K562 (cell line): ENCODE data around the gene HPCAL1. TPM values are rescaled to one million over a fixed set of nuclear protein-coding genes. Genes with fewer than 3 reads are reported as not detected.

ENCODE experiments used
- EP400 ChIP-seq: fragments of 450-650 bp; IDR thresholded peaks from 2 replicates; pipeline ENCODE4 v1.6.1; 2017; ENCODE audit warnings: antibody characterized with exemption, mild to moderate bottlenecking, moderate library complexity
- EWSR1 ChIP-seq: fragments of 450-650 bp; IDR thresholded peaks from 2 replicates; pipeline ENCODE4 v1.6.1; 2018; ENCODE audit warnings: borderline replicate concordance, mild to moderate bottlenecking, low read depth, moderate library complexity; ENCODE audit not compliant: partially characterized antibody
- IRF2 ChIP-seq: sonication (generic); formaldehyde crosslinking; IDR thresholded peaks from 2 replicates; pipeline ENCODE4 v1.8.1; 2022; ENCODE audit warnings: mild to moderate bottlenecking, missing genetic modification reagents
- KAT7 ChIP-seq: sonication (generic); formaldehyde crosslinking; IDR thresholded peaks from 2 replicates; pipeline ENCODE4 v1.8.0; 2022; ENCODE audit warnings: missing genetic modification reagents, mild to moderate bottlenecking, borderline replicate concordance
- KLF16 ChIP-seq: IDR thresholded peaks from 2 replicates; pipeline ENCODE4 v1.6.1; 2016; ENCODE audit warnings: antibody characterized with exemption
- MAZ ChIP-seq, 2 experiments: fragments of 450-650 bp in 1 of 2; sonication (generic) in 1 of 2; formaldehyde crosslinking; IDR thresholded peaks in 1 of 2; conservative IDR thresholded peaks in 1 of 2; 2 replicates each; pipeline versions ENCODE4 v1.4.0 to v1.5.0; 2020; ENCODE audit warnings: mild to moderate bottlenecking in 1 of 2, missing genetic modification reagents in 1 of 2
- NCOR1 ChIP-seq: fragments of 450-650 bp; IDR thresholded peaks from 2 replicates; pipeline ENCODE4 v1.6.1; 2016; ENCODE audit warnings: mild to moderate bottlenecking, moderate library complexity
- NFYB ChIP-seq: IDR thresholded peaks from 2 replicates; pipeline ENCODE4 v1.6.1; 2011; ENCODE audit warnings: mild to moderate bottlenecking, moderate library complexity; ENCODE audit not compliant: insufficient read length; ENCODE audit errors: extremely low read depth
- NRF1 ChIP-seq, 2 experiments: fragments of 450-650 bp; IDR thresholded peaks in 1 of 2; conservative IDR thresholded peaks in 1 of 2; 2 replicates each; pipeline ENCODE4 v1.6.1; 2014; ENCODE audit warnings: mild to moderate bottlenecking in 2 of 2
- PRPF4 ChIP-seq: fragments of 200-400 bp; formaldehyde crosslinking; IDR thresholded peaks from one replicate; pipeline ENCODE4 v1.6.1; 2017; ENCODE audit warnings: low read length, low read depth, mild to moderate bottlenecking; ENCODE audit not compliant: insufficient read depth, poor library complexity, severe bottlenecking
- SMARCA4 ChIP-seq: fragments of 450-650 bp; IDR thresholded peaks from 2 replicates; pipeline ENCODE4 v1.6.1; 2016
- TFAM ChIP-seq: fragments of 250-450 bp; sonication (Bioruptor Pico); conservative IDR thresholded peaks from 2 replicates; pipeline ENCODE4 v1.5.0; 2021; ENCODE audit warnings: mild to moderate bottlenecking, moderate library complexity
- TSHZ1 ChIP-seq: fragments of 250-450 bp; sonication (Bioruptor Pico); IDR thresholded peaks from 2 replicates; pipeline ENCODE4 v1.4.0; 2020; ENCODE audit warnings: mild to moderate bottlenecking, moderate library complexity
- ZFP91 ChIP-seq: sonication (generic); formaldehyde crosslinking; IDR thresholded peaks from 2 replicates; pipeline ENCODE4 v1.8.0; 2022; ENCODE audit warnings: mild to moderate bottlenecking, missing genetic modification reagents
- ZKSCAN1 ChIP-seq: fragments of 150-350 bp; IDR thresholded peaks from 2 replicates; pipeline ENCODE4 v1.6.1; 2016; ENCODE audit warnings: low read depth, low read length
- ZNF395 ChIP-seq: fragments of 200-800 bp; sonication (Bioruptor generic); IDR thresholded peaks from 2 replicates; pipeline ENCODE4 v1.6.1; 2017; ENCODE audit warnings: missing genetic modification characterization, missing compliant biosample characterization
- ZNF696 ChIP-seq: fragments of 250-450 bp; sonication (Bioruptor Pico); conservative IDR thresholded peaks from 2 replicates; pipeline ENCODE4 v1.4.0; 2020; ENCODE audit warnings: mild to moderate bottlenecking, moderate library complexity
- polyA plus RNA-seq, 8 experiments: library from polyadenylated mRNA; depleted of rRNA in 4 of 8; stranded (reverse) in 5 of 8; unstranded in 3 of 8; fragments of >200 nt; fragmentation: Nextera tagmentation in 2 of 8; fragmentation: Illumina TruSeq in 1 of 8; extraction: Ambion mirVana in 2 of 8; extraction: Trizol in 1 of 8; gene quantifications; 2 replicates each; pipeline versions ENCODE4 v1.2.1 to v1.2.3, GENCODE V29; 2011 to 2014; ENCODE audit warnings: inconsistent platforms in 1 of 8, missing spikeins in 1 of 8
- total RNA-seq, 7 experiments: library from RNA; depleted of rRNA in 6 of 7; stranded (reverse); fragments of >200 nt in 6 of 7; fragmentation: Illumina TruSeq in 2 of 7; extraction: Trizol in 2 of 7; gene quantifications; 2 replicates each; pipeline versions ENCODE4 v1.2.1 to v1.2.3, GENCODE V29; 2011 to 2021; ENCODE audit warnings: low replicate concordance in 1 of 7
- TF ChIP-seq, protein P1 (sequence below): IDR thresholded peaks from 2 replicates; pipeline ENCODE4 v1.6.1; 2011; ENCODE audit not compliant: insufficient read length; ENCODE audit errors: extremely low read depth
- TF ChIP-seq, protein P2 (sequence below): fragments of 250-450 bp; sonication (Bioruptor Pico); IDR thresholded peaks from 2 replicates; pipeline ENCODE4 v1.4.0; 2020; ENCODE audit warnings: borderline replicate concordance

Gene HPCAL1
- total and polyA plus RNA-seq, 9 of the 15 experiments (the other 6 are each of a cell fraction or from before 2014, with no cell fraction given): 2.7 to 65.5 (median 23.9) TPM

DNA sequence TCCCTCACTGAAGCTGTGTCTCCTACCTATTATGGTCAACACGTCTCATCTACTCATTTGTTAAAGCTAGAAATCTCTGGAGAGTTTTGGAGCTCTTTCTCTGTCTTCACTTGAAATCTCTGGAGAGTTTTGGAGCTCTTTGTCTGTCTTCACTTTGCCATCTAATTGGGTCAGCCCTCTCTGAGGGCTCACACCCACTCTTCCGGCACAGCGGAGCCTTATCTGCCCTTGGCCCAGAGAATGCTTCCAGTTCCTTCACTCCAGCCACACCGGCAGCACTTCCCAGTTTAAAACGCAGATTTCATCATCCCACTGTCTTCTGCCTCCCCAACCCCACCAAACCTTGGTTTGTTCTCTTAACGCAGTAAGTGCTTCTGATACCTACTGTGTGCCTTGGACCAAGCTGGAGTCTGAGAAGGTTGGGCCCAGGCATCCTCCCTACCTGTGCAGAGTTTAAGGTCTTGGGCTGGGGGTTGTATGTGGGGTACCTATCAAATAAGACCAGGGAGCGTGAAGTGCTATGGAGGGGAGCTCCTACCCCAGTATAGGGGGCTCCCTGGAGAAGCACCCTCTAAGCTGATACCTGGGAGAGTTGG lies 5.0 kb downstream of the HPCAL1 start (continued):
- TF ChIP-seq ZNF696 (CRISPR knock-in tag) (no peak), IRF2 (CRISPR knock-in tag) (no peak), TFAM (CRISPR knock-in tag) (no peak), NRF1 (conservative IDR thresholded peaks at IDR 0.05 in 1 of 2, IDR thresholded peaks at IDR 0.05 in 1 of 2) (0 out of 4 replicates have a peak, but pooled peaks of 1 of the 2 experiments have one; percentile 14), KAT7 (CRISPR knock-in tag) (no peak), NCOR1 (peak; percentile 37; the same call in 1 of the 2 replicates), EWSR1 (no peak), ZNF395 (CRISPR knock-in tag) (0 out of 2 replicates have a peak, but pooled peaks have one; percentile 51), ZKSCAN1 (peak; percentile 94; the same call in 1 of the 2 replicates), NFYB (no peak), PRPF4 (no peak), KLF16 (no peak), EP400 (peak; percentile 87), SMARCA4 (peak; percentile 77), TSHZ1 (CRISPR knock-in tag) (no peak), ZFP91 (CRISPR knock-in tag) (no peak), MAZ (CRISPR knock-in tag; conservative IDR thresholded peaks at IDR 0.05 in 1 of 2, IDR thresholded peaks at IDR 0.05 in 1 of 2) (peak in 1 of 2 experiments; percentile 71; a peak in 2 of 4 replicates)
- TF ChIP-seq, protein P1, sequence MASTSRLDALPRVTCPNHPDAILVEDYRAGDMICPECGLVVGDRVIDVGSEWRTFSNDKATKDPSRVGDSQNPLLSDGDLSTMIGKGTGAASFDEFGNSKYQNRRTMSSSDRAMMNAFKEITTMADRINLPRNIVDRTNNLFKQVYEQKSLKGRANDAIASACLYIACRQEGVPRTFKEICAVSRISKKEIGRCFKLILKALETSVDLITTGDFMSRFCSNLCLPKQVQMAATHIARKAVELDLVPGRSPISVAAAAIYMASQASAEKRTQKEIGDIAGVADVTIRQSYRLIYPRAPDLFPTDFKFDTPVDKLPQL: no peak
- TF ChIP-seq, protein P2, sequence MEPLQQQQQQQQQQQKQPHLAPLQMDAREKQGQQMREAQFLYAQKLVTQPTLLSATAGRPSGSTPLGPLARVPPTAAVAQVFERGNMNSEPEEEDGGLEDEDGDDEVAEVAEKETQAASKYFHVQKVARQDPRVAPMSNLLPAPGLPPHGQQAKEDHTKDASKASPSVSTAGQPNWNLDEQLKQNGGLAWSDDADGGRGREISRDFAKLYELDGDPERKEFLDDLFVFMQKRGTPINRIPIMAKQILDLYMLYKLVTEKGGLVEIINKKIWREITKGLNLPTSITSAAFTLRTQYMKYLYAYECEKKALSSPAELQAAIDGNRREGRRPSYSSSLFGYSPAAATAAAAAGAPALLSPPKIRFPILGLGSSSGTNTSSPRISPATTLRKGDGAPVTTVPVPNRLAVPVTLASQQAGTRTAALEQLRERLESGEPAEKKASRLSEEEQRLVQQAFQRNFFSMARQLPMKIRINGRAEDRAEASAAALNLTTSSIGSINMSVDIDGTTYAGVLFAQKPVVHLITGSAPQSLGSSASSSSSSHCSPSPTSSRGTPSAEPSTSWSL (CRISPR knock-in tag): no peak
